ENCODE results near the gene CCDC92.

DNA sequence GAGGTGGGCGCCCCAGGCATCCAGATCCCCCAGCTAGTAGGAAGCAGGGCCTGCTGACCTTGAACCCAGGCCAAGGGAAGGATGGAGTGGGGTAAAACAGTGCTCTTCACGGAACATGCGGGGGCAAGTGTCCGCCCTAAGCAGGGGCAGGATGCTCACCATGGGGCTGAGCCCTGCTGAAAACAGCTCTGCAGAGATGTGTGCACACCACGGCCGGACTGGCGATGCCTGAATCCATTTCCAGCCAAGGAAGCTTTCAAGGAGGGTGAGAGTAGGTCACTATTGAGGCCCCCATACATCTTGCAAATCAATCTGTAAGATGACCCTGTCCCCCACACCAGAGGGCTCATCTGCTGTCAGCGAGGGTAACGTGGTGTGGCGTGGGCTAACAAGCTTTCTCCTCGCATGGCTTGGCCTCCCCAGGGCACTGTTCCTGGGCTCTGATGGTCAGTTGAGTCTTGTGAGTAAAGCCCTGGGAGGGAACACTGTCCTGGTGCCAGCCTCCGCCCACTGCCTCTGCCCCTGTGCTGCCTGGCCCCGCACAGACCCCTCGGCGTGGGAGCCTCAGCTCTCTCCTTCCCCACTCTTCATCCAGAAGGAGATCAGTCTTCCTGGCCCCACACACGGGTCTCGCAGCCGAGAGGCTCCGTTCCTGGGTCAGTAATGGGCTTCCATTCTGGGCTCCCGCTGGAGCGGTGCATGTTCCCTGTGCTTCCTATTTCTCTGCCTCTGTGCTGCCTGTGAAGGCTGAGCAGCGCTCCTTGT lies 69.1 kb downstream of the CCDC92 start:
- TF ChIP-seq, protein P1, sequence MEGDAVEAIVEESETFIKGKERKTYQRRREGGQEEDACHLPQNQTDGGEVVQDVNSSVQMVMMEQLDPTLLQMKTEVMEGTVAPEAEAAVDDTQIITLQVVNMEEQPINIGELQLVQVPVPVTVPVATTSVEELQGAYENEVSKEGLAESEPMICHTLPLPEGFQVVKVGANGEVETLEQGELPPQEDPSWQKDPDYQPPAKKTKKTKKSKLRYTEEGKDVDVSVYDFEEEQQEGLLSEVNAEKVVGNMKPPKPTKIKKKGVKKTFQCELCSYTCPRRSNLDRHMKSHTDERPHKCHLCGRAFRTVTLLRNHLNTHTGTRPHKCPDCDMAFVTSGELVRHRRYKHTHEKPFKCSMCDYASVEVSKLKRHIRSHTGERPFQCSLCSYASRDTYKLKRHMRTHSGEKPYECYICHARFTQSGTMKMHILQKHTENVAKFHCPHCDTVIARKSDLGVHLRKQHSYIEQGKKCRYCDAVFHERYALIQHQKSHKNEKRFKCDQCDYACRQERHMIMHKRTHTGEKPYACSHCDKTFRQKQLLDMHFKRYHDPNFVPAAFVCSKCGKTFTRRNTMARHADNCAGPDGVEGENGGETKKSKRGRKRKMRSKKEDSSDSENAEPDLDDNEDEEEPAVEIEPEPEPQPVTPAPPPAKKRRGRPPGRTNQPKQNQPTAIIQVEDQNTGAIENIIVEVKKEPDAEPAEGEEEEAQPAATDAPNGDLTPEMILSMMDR (IDR thresholded peaks at IDR 0.05) = no peak
- no peak for TF ChIP-seq RXRA (IDR thresholded peaks at IDR 0.05; ENCODE audit: borderline replicate concordance, low read depth)
- no peak for TF ChIP-seq EZH2phosphoT487 (IDR thresholded peaks at IDR 0.05; ENCODE audit: borderline replicate concordance, low read depth)
- TF ChIP-seq, protein P2, sequence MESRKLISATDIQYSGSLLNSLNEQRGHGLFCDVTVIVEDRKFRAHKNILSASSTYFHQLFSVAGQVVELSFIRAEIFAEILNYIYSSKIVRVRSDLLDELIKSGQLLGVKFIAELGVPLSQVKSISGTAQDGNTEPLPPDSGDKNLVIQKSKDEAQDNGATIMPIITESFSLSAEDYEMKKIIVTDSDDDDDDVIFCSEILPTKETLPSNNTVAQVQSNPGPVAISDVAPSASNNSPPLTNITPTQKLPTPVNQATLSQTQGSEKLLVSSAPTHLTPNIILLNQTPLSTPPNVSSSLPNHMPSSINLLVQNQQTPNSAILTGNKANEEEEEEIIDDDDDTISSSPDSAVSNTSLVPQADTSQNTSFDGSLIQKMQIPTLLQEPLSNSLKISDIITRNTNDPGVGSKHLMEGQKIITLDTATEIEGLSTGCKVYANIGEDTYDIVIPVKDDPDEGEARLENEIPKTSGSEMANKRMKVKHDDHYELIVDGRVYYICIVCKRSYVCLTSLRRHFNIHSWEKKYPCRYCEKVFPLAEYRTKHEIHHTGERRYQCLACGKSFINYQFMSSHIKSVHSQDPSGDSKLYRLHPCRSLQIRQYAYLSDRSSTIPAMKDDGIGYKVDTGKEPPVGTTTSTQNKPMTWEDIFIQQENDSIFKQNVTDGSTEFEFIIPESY (IDR thresholded peaks at IDR 0.05; ENCODE audit: borderline replicate concordance, low read depth) = no peak
- no peak for TF ChIP-seq RAD21 (IDR thresholded peaks at IDR 0.05; ENCODE audit: low read length)
- TF ChIP-seq JUND (IDR thresholded peaks at IDR 0.05) = no peak
- no peak for TF ChIP-seq RCOR1 (IDR thresholded peaks at IDR 0.05; ENCODE audit: low read length)
- no peak for TF ChIP-seq NRF1 (IDR thresholded peaks at IDR 0.05; ENCODE audit: low read depth, low read length)

Measured in SK-N-SH (cell line).